Activated CD4-positive, alpha-beta T cell treated with anti-CD3 and anti-CD28 coated beads, Interleukin-2, amount 10 ng/mL, durations not matched to agents 7 days and 5 days (primary cell): ENCODE data around the gene GOSR1. TPM values are rescaled to one million over a fixed set of nuclear protein-coding genes. Genes with fewer than 3 reads are reported as not detected.
A peak's percentile ranks its signal among the peaks of the same experiment; 100 is the strongest.
"Not testable (repeated sequence)": the region's sequence is repeated elsewhere in the genome, so short reads cannot be mapped to it uniquely, and the experiment has no call there.

Source experiments
- CTCF ChIA-PET: fragments of 350-600 bp; sonication (Branson Sonifier 250); formaldehyde crosslinking; loops from one replicate; lab custom pipeline; 2021; ENCODE audit warnings: antibody characterized with exemption; lab: Charles Lee
- POLR2A ChIA-PET: fragments of 350-600 bp; sonication (Branson Sonifier 250); formaldehyde crosslinking; loops from one replicate; lab custom pipeline; 2021; ENCODE audit warnings: antibody characterized with exemption; lab: Charles Lee
- DNase-seq: peaks from one replicate; pipeline ENCODE4 v3.0.0-alpha.2; 2020
- H3K27ac Mint-ChIP-seq: one replicate; pipeline ENCODE4 v1.8.0; 2021; ENCODE audit warnings: mild to moderate bottlenecking, moderate library complexity, mixed read lengths
- H3K27me3 Mint-ChIP-seq: one replicate; pipeline ENCODE4 v1.8.0; 2021; ENCODE audit warnings: mixed read lengths
- H3K36me3 Mint-ChIP-seq: one replicate; pipeline ENCODE4 v1.8.0; 2021; ENCODE audit warnings: low read depth, mixed read lengths
- H3K4me1 Mint-ChIP-seq: one replicate; pipeline ENCODE4 v1.8.0; 2021; ENCODE audit warnings: mixed read lengths
- H3K4me3 Mint-ChIP-seq: one replicate; pipeline ENCODE4 v1.8.0; 2021; ENCODE audit warnings: mild to moderate bottlenecking, moderate library complexity, mixed read lengths
- H3K9me3 Mint-ChIP-seq: one replicate; pipeline ENCODE4 v1.8.0; 2021; ENCODE audit warnings: mixed read lengths
- total RNA-seq, 2 experiments: library from RNA; stranded (reverse); gene quantifications; one replicate each; pipeline ENCODE4 v1.2.3, GENCODE V29; 2021

Gene GOSR1
- total RNA-seq, 2 experiments from 2014 or later: 44.1 to 49.7 TPM

DNA sequence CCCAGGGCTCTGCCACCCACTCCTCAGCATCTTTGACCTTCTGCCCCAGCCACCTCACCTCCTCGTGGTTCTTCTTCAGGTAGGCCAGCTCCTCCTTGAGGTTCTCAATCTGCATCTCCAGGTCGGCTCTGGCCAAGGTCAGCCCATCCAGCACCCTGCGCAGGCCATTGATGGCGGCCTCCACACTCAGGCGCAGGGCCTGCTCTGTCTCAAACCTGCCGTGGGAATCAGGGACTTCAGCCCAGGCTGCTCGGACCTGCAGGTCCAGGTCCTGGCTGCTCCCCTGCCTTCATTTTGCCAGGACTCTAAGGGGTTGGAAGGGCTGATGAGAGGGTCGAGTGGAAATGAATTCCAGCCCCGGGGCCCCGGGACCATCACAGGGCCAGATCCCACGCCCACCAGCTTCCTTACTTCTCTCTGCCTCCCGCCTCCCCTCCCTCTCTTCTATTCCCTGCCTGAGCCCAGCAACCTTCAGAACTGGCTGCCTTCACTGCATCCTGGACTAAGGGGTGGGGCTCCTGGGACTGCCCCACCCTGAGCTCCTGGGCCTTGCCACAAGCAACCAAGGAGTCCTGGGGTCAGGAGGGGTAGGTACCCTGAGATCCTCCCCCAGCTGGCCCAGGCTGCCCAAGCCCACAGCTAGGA is 92.4 kb downstream of the GOSR1 start:
- POLR2A ChIA-PET: not testable (repeated sequence)

DNA sequence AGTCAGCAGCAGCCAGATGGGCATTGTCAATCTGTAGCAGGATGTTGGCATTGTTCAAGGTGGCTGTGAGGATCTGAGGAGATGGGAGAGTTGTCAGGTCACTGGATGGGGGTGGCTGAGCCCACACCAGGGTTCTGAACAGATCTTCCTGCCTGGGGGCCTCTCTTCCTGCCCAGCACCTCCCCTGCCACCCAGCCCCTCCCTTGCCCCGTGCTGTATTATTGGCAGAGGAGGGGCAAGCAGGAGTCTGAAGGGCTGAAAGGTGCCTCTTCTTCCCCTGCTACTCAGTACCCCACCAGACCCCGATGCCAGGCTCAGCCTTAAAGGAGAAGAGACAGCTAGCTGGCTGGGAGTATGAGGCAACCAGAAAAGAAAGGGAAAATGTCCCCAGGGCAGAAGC is 93.0 kb downstream of the GOSR1 start:
- H3K27me3 Mint-ChIP-seq: no peaks in the 10 kb centered on the region
- no peaks in the 10 kb centered on the region for H3K4me1 Mint-ChIP-seq
- no peak overlapping the region for H3K27ac Mint-ChIP-seq
- ChIA-PET CTCF (no interaction called here), POLR2A (no interaction called here)
- H3K36me3 Mint-ChIP-seq: no peaks in the 10 kb centered on the region
- no peak for DNase-seq
- H3K4me3 Mint-ChIP-seq: no peak overlapping the region
- H3K9me3 Mint-ChIP-seq: no peaks in the 10 kb centered on the region

More for the DNA sequence above, 92.4 kb downstream of the GOSR1 start:
- H3K36me3 Mint-ChIP-seq, H3K4me1 Mint-ChIP-seq, H3K27me3 Mint-ChIP-seq, H3K4me3 Mint-ChIP-seq, H3K9me3 Mint-ChIP-seq, DNase-seq, CTCF ChIA-PET, H3K27ac Mint-ChIP-seq: not testable (repeated sequence)

DNA sequence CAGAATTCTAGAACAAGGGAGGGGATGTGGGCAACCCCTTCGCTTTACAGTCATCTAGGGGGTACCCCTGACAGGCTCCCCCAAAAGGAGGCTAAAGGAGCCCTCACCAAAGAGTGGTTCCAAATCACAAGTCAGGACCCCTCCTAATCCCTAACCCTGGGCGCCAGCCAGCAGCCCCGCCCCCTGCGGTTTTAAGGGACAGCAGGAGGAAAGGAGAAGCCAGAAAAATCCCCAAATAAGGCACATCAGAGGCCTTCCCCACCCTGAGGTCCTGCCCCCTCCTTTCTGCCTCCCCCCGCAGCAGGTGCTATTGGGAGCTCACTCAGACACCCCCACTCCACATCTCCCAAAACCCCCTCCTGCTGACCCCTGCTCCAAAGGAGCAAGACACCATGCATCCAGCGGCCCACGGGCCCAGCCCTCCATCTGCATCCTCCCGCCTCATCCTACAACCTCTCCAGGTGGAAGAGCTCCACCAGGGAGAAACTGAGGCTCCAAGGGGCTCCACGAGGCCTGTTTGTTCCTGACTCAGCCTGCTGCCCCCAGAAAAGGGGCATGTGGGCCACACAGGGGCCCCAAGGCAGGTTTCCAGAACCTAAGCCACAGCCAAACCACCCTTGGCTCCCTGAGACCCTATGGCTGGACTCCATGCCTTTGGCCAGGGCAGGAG is 93.5 kb downstream of the GOSR1 start:
- Mint-ChIP-seq H3K36me3 (no peaks in the 10 kb centered on the region), H3K27me3 (no peaks in the 10 kb centered on the region), H3K27ac (no peak overlapping the region), H3K4me1 (no peaks in the 10 kb centered on the region), H3K4me3 (no peak overlapping the region), H3K9me3 (no peaks in the 10 kb centered on the region)
- DNase-seq: no peak
- CTCF ChIA-PET: no interaction called here
- POLR2A ChIA-PET: no interaction called here

DNA sequence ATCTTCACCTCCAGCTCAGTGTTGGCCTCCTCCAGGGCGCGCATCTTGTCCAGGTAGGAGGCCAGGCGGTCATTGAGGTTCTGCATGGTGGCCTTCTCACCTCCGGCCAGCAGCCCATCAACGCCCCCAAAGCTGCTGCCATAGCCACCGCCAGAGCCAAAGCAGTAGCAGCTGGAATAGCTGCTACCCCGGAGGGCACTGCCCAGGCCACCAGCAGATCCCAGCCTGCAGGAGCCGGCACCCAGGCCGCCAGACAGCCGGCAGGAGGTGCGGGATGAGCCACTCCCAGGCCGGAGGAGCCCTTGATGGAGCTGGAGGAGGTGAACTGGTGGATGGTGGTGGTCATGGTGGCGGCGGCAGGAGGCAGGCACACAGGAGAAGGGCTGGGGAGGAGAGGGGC is 94.2 kb downstream of the GOSR1 start:
- H3K4me1 Mint-ChIP-seq, DNase-seq, H3K27me3 Mint-ChIP-seq, H3K27ac Mint-ChIP-seq, H3K9me3 Mint-ChIP-seq, CTCF ChIA-PET, H3K4me3 Mint-ChIP-seq, POLR2A ChIA-PET, H3K36me3 Mint-ChIP-seq: not testable (repeated sequence)

DNA sequence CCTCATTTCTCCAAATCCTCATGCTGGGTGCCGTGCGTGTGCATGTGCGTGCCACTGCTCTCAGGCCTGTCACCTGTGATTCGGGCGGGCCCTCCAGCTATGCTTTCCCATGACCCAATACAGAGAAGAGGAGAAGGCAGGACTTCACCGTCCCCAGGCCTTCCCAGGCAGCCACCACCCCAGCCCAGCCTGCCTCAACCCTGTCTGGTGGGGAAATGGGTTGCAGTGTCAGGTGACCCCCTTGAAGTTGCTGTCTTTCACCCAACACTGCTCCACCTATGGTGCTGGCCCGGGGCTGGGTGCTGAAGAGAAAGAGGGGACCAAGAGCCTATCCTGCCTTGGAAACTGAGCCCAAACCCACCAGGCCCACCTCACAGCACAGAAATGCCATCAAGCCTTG is 94.7 kb downstream of the GOSR1 start:
- no peaks in the 10 kb centered on the region for H3K36me3 Mint-ChIP-seq
- H3K27ac Mint-ChIP-seq: no peak overlapping the region
- H3K9me3 Mint-ChIP-seq: no peaks in the 10 kb centered on the region
- no peak for DNase-seq
- no peaks in the 10 kb centered on the region for H3K27me3 Mint-ChIP-seq
- peaks cover 2% of the 10 kb centered on the region for H3K4me1 Mint-ChIP-seq
- CTCF ChIA-PET: no interaction called here
- H3K4me3 Mint-ChIP-seq: no peak overlapping the region
- POLR2A ChIA-PET: no interaction called here

DNA sequence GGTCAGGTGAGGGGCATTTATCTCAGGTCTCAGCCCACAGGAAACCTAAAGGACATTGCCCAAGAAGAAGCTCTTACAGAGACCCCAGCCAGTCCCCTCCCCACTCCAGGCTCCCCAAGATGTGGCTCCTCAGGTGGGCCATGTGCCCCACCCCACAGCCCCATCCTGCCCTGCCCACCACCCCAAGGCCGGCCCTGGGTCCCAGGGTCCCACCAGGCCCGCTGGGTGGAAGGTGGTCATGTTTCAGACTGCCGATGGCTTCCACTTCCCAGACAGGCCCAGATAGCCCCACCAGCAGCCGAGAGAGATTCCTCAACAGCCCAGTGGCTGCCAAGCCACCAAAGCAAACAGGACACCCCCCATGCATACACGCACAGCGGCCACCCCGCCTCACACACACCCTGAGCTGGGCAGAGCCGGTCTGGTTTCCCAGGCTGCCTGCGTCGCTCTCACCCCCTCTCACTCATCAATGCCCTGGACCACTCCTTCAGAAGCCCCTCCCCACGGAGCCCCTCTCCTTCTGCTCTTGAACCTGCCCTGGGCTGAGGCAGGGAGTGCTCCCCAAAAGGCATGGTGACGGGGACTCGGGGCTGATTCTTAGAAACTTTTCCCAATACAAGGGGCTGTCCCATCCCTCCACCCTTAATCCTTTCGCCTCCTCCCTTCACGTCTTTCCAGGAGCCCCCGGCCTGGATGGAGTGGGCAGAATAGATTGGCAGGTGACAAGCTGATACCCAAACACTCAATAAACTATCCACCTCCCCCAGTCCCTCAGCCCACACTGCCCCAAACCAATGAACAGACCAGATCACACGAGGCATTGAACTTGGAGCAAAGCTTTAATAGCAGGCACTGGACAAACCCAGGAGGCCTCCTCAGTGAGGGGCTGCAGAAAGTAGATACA is 95.7 kb downstream of the GOSR1 start:
- H3K4me3 Mint-ChIP-seq, CTCF ChIA-PET, H3K4me1 Mint-ChIP-seq, H3K27ac Mint-ChIP-seq, H3K36me3 Mint-ChIP-seq, DNase-seq, POLR2A ChIA-PET, H3K27me3 Mint-ChIP-seq, H3K9me3 Mint-ChIP-seq: not testable (repeated sequence)

DNA sequence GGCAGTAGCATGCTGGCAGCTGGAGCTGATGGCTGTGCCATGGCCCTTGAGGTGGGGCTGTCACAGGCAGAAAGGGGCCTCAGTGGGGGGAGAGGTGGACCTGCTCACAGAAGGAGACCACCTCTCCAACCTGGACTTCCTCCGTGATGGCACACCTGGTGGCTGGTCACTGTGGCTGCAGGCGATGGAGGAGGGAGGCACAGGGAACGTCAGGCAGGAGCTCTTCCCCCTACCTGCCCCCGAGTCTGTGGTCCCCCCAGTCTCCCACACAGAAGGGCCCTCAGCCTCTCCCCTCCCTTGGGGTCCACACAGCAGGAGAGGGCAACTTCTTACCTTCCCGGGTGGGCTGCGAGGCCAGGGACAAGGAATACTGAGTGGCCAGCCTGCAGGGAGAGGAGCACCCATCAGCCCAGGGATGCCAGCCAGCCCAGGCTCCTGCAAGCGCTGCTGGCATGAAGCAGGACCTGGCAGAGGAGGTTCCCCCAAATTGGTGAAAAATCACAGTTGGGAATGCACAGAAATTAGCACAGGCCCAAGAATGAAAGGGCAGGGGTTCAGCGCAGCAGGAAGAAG is 96.5 kb downstream of the GOSR1 start:
- peaks cover 3% of the 10 kb centered on the region for H3K4me1 Mint-ChIP-seq
- H3K36me3 Mint-ChIP-seq: no peaks in the 10 kb centered on the region
- no peaks in the 10 kb centered on the region for H3K9me3 Mint-ChIP-seq
- DNase-seq: no peak
- POLR2A ChIA-PET: no interaction called here
- CTCF ChIA-PET: no interaction called here
- H3K27ac Mint-ChIP-seq: no peak overlapping the region
- no peak overlapping the region for H3K4me3 Mint-ChIP-seq
- no peaks in the 10 kb centered on the region for H3K27me3 Mint-ChIP-seq

DNA sequence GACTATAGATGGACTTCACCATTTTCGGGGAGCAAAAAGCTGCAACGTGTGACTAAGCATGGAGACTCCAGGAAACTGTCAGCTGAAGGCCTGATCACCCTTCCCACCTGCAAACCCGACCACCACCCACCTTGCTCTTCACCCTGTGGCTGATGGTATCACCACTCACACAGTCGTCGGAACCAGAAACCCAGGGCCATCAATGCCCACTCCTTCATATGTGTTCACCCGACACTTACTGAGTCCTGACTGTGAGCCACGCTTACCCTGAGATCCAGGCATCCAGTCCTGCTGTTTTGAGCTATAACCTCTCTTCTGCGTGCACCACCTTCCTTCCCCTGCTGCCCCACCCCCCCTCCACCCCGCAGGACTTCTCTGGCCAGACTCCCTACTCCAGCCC is 97.1 kb downstream of the GOSR1 start:
- H3K27me3 Mint-ChIP-seq, H3K27ac Mint-ChIP-seq, POLR2A ChIA-PET, H3K36me3 Mint-ChIP-seq, H3K4me1 Mint-ChIP-seq, H3K9me3 Mint-ChIP-seq, CTCF ChIA-PET, DNase-seq, H3K4me3 Mint-ChIP-seq: not testable (repeated sequence)

DNA sequence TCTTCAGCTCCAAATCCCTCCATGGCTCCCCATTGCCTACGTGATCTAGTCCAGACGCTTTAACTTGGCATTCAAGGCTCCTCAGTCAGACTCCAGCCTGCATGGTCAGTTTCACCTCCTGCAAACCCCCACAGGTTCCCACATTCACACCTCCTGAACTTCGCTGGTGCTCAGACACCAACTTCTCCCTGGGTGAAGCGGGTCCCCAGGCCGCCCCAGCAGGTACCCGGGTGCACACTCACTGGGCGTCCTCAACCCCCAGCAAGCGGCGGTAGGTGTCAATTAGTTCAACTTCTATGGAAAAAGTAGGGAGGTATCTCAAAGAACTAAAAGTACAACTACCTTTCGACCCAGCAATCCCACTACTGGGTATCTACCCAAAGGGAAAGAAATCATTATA is 97.6 kb downstream of the GOSR1 start:
- H3K27me3 Mint-ChIP-seq, H3K27ac Mint-ChIP-seq, CTCF ChIA-PET, POLR2A ChIA-PET, H3K36me3 Mint-ChIP-seq, H3K9me3 Mint-ChIP-seq, H3K4me1 Mint-ChIP-seq, DNase-seq, H3K4me3 Mint-ChIP-seq: not testable (repeated sequence)

DNA sequence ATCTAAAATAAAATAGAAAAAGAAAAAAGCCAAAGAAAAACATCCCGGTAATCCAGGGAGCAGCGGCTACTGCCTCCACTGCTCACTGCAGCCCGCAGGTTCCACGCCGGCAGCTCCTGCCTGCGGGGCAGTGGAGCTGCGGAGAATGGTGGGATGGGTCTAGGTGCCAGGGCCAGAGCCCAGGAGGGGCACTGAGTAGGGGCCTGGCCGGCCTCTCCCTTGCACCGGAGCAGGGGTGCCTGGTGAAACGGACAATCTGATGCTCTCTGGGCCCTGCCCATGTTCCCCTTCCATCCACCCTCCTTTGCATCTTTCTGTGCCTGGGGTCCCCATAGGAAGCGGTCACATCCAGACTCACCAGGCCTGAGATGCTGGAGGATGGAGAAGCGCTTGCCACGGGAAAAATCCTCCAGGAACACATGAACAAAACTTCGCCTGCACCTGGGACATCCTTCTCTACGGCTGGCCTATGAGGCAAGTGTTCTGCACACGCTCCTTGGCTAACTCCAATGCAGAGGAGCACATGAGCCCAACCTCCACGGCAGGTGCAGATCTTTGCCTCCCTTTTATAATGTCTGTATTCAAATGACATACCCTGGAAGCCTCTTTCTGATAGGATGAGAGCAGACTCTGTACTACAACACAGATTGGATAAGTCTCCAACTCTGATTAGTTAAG is 98.6 kb downstream of the GOSR1 start:
- peak overlapping the region; percentile 39 for H3K4me3 Mint-ChIP-seq
- H3K4me1 Mint-ChIP-seq, DNase-seq, H3K27me3 Mint-ChIP-seq, H3K36me3 Mint-ChIP-seq, H3K9me3 Mint-ChIP-seq, POLR2A ChIA-PET, CTCF ChIA-PET: not testable (repeated sequence)
- H3K27ac Mint-ChIP-seq: peak overlapping the region; percentile 66

DNA sequence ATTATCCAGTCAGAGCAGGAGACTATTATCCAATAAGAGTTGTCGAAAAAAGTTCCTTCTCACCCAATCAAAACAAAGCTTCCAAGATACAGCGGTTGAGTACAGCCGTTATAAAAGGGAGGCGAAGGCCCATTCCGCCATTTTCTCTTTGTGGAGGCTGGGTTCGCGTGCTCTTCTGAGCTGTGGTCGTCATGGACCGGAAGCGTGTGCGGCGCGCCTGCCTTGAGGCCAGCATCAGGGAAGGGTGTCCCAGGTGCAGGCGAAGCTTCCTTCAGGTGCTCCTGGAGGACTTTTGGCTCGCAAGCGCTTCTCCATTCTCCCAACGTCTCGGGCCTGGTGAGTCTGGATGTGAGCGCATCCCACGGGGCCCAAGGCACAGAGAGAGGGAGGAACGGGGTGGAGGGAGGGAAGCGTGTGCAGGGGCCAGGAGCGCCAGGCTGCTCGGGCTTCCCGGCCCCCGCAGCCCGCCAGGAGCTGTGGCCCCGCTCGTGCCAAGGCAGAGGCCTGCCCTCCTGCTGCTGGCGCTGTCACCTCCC is 99.2 kb downstream of the GOSR1 start:
- Mint-ChIP-seq H3K27me3 (no peaks in the 10 kb centered on the region), H3K4me1 (peaks cover 7% of the 10 kb centered on the region), H3K27ac (peak overlapping the region; percentile 86), H3K4me3 (peak overlapping the region; percentile 71), H3K36me3 (no peaks in the 10 kb centered on the region), H3K9me3 (no peaks in the 10 kb centered on the region)
- ChIA-PET POLR2A (no interaction called here), CTCF (no interaction called here)
- peak; percentile 39 for DNase-seq
